Mesendoderm (in vitro differentiated cells): Measurements from ENCODE around the gene CTNNA2.

Experiments
- DNase-seq: peaks from one replicate; pipeline ENCODE4 v3.0.0; 2013
- H2AK5ac ChIP-seq: 2 replicates; pipeline ENCODE4 v1.6.1; 2013; ENCODE audit warnings: low read length, inconsistent platforms
- H2BK120ac ChIP-seq: 2 replicates; pipeline ENCODE4 v1.6.1; 2013; ENCODE audit warnings: low read depth, mild to moderate bottlenecking, low read length, moderate library complexity, mixed read lengths
- H2BK15ac ChIP-seq: replicated peaks from 2 replicates; pipeline ENCODE4 v1.6.1; 2013; ENCODE audit warnings: low read depth, mild to moderate bottlenecking, moderate library complexity
- H2BK5ac ChIP-seq: 2 replicates; pipeline ENCODE4 v1.6.1; 2013; ENCODE audit warnings: low read length, inconsistent platforms
- H3K18ac ChIP-seq: 2 replicates; pipeline ENCODE4 v1.6.1; 2013; ENCODE audit warnings: mild to moderate bottlenecking, low read length, mixed read lengths
- H3K23ac ChIP-seq: one replicate; pipeline ENCODE4 v1.6.1; 2013; ENCODE audit warnings: low read length
- H3K27ac ChIP-seq: 2 replicates; pipeline ENCODE4 v1.5.1; 2013; ENCODE audit warnings: low read depth, mild to moderate bottlenecking, inconsistent platforms, low read length, moderate library complexity
- H3K27me3 ChIP-seq: 2 replicates; pipeline ENCODE4 v1.6.1; 2013; ENCODE audit warnings: low read length, control low read depth, mild to moderate bottlenecking, inconsistent platforms; ENCODE audit not compliant: insufficient read depth, poor library complexity
- H3K36me3 ChIP-seq: 2 replicates; pipeline ENCODE4 v1.6.1; 2013; ENCODE audit warnings: low read length, inconsistent platforms; ENCODE audit not compliant: control insufficient read depth, insufficient read depth
- H3K4ac ChIP-seq: one replicate; pipeline ENCODE4 v1.6.1; 2013; ENCODE audit warnings: low read depth, mild to moderate bottlenecking, low read length, moderate library complexity
- H3K4me1 ChIP-seq: 2 replicates; pipeline ENCODE4 v1.6.1; 2013; ENCODE audit warnings: low read depth, low read length, inconsistent platforms; ENCODE audit not compliant: control insufficient read depth
- H3K4me2 ChIP-seq: 2 replicates; pipeline ENCODE4 v1.6.1; 2013; ENCODE audit warnings: low read length
- H3K4me3 ChIP-seq: 2 replicates; pipeline ENCODE4 v1.5.1; 2013; ENCODE audit warnings: mild to moderate bottlenecking, low read length
- H3K56ac ChIP-seq: one replicate; pipeline ENCODE4 v1.6.1; 2013; ENCODE audit warnings: low read length
- H3K79me1 ChIP-seq: 2 replicates; pipeline ENCODE4 v1.6.1; 2013; ENCODE audit warnings: low read length, inconsistent platforms
- H3K79me2 ChIP-seq: 2 replicates; pipeline ENCODE4 v1.6.1; 2013; ENCODE audit warnings: mild to moderate bottlenecking, low read length; ENCODE audit not compliant: control insufficient read depth, insufficient read depth
- H3K9ac ChIP-seq: 2 replicates; pipeline ENCODE4 v1.6.1; 2013; ENCODE audit warnings: low read length, inconsistent platforms
- H4K5ac ChIP-seq: one replicate; pipeline ENCODE4 v1.6.1; 2013; ENCODE audit warnings: low read length
- H4K8ac ChIP-seq: one replicate; pipeline ENCODE4 v1.6.1; 2013; ENCODE audit warnings: low read depth, mild to moderate bottlenecking, control low read depth, low read length, moderate library complexity
- WGBS: extraction: QIAGEN DNeasy Blood & Tissue Kit; methylation state at CpG from one replicate; pipeline ENCODE4 v1.1.7; 2013; ENCODE audit warnings: low lambda C conversion rate, missing lambda C conversion rate; ENCODE audit not compliant: insufficient coverage; ENCODE audit errors: extremely low coverage; 5-methylcytosine and 5-hydroxymethylcytosine counted together

CTNNA2 gene

DNA sequence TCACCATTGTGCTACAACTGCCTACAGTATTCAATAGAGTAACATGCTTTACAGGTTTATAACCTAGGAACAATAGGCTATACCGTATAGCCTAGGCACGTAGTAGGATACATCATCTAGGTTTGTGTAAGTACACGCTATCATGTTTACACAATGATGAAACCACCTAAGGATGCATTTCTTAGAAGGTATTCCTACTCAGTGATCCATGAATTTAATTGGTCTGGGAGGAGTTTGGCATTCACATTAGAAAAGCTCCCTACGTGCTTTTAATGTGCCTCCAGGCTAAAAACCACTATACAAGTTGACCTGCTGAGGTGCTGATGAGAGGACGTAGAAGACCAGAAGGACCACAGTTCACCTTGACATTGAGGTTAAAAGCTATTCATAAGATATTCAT is 946.2 kb downstream of the CTNNA2 start:
- Histone ChIP-seq H4K8ac (no peak overlapping the region), H3K79me1 (no peaks in the 10 kb centered on the region), H2BK5ac (no peak overlapping the region), H3K4ac (no peak overlapping the region), H3K79me2 (no peaks in the 10 kb centered on the region), H3K4me1 (peaks cover 3% of the 10 kb centered on the region), H4K5ac (no peak overlapping the region), H3K23ac (no peak overlapping the region), H3K36me3 (no peaks in the 10 kb centered on the region), H2BK15ac (no peak overlapping the region), H3K27me3 (no peaks in the 10 kb centered on the region), H3K56ac (no peak overlapping the region), H3K4me3 (no peak overlapping the region), H3K18ac (no peak overlapping the region), H2BK120ac (no peak overlapping the region), H3K27ac (no peak overlapping the region), H3K9ac (no peak overlapping the region), H3K4me2 (no peak overlapping the region), H2AK5ac (no peak overlapping the region)
- no CpG with 5 or more reads among the region's 5 CpGs for WGBS
- DNase-seq = peak; percentile 29

DNA sequence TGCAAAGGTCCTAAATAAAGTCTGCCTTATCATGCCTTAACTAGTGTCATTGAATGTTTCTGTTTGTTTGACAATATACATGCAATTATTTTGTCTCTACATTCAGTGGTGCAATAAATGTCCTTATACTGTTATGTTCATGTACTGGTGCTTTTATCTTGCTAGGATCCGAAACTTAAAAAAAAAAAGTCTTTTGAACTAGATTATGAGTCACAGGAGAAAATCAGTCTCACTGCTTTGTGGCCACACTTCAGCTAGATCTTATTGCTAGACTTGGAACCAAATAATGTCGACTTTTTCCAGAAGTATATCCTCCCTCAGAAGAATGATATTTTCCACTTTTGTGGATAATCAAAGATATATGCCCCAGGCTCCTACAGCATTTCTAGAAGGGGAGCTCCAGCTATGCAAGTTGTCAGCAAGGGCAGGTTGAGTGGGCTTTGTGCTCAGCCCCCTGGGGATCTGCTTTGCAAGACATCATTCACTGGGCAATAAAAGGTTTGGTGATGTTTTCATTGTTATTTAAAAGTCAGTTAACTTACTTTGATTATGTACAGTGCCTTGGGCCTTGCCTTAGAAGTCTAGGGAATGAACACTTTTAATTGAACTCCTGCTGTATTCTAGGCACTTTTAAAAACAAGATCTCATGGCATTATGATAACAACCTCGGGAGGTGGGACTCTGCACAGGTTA is 948.8 kb downstream of the CTNNA2 start:
- no peak overlapping the region for H3K56ac ChIP-seq
- no peak overlapping the region for H2BK120ac ChIP-seq
- H4K5ac ChIP-seq = no peak overlapping the region
- no peak overlapping the region for H3K9ac ChIP-seq
- H3K4ac ChIP-seq = no peak overlapping the region
- peaks cover 3% of the 10 kb centered on the region for H3K4me1 ChIP-seq
- no peaks in the 10 kb centered on the region for H3K27me3 ChIP-seq
- no peak overlapping the region for H2AK5ac ChIP-seq
- H3K23ac ChIP-seq = no peak overlapping the region
- H3K27ac ChIP-seq = no peak overlapping the region
- H3K36me3 ChIP-seq = no peaks in the 10 kb centered on the region
- H3K79me1 ChIP-seq = no peaks in the 10 kb centered on the region
- H2BK5ac ChIP-seq = no peak overlapping the region
- no CpG with 5 or more reads among the region's 3 CpGs for whole genome bisulfite sequencing
- no peak overlapping the region for H3K18ac ChIP-seq
- DNase-seq = no peak
- H3K4me2 ChIP-seq = no peak overlapping the region
- no peak overlapping the region for H3K4me3 ChIP-seq
- H4K8ac ChIP-seq = no peak overlapping the region
- no peaks in the 10 kb centered on the region for H3K79me2 ChIP-seq
- H2BK15ac ChIP-seq = no peak overlapping the region

DNA sequence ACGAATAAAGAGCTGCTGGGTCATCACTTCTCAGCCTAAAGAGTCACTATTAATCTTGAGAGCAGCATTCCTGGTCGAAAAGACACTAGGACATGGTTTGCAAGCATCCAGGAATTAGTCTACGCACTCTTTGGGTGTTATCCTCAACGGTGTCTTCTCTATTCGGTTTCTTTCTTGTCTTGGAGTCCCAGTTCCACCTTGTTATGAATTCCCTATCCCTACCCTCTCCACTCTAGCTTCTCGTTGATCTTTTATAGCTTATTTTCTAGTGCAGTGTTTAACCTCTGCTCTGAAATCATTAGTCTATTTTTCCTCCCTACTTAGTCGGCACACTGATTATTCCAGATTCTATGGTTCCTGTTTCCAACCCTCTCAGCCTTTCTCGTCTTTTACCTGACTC is 949.8 kb downstream of the CTNNA2 start:
- no peak overlapping the region for H3K18ac ChIP-seq
- H4K8ac ChIP-seq = no peak overlapping the region
- WGBS = no CpG with 5 or more reads among the region's 8 CpGs
- no peak overlapping the region for H3K4me3 ChIP-seq
- H3K27ac ChIP-seq = no peak overlapping the region
- no peak for DNase-seq
- H2AK5ac ChIP-seq = no peak overlapping the region
- no peak overlapping the region for H2BK5ac ChIP-seq
- H2BK15ac ChIP-seq = no peak overlapping the region
- no peaks in the 10 kb centered on the region for H3K27me3 ChIP-seq
- H3K9ac ChIP-seq = no peak overlapping the region
- H3K79me1 ChIP-seq = no peaks in the 10 kb centered on the region
- no peak overlapping the region for H2BK120ac ChIP-seq
- no peaks in the 10 kb centered on the region for H3K36me3 ChIP-seq
- H3K23ac ChIP-seq = no peak overlapping the region
- no peak overlapping the region for H3K4me2 ChIP-seq
- H3K4me1 ChIP-seq = peaks cover 3% of the 10 kb centered on the region
- H4K5ac ChIP-seq = no peak overlapping the region
- H3K56ac ChIP-seq = no peak overlapping the region
- no peak overlapping the region for H3K4ac ChIP-seq
- no peaks in the 10 kb centered on the region for H3K79me2 ChIP-seq

DNA sequence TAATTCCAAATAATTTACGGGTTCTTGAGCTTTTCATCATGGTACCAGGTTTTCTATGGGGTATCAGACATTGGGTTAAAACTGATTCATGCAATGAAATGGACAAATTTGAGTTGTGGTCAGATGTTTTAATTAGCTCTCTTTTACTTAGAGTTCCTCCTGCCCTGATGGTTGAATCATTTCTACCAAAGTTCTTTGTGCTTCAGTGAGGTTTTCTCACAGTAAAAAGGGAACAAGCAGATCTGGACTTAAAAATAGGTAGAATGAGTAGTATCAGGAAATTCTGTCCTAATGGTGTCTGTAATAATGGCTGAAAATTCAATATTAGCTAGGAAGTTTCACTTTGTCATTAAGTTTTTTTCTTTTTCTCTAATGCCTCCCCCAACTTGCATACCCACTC is 951.4 kb downstream of the CTNNA2 start:
- no peak overlapping the region for H3K4me3 ChIP-seq
- no peaks in the 10 kb centered on the region for H3K79me2 ChIP-seq
- no peak overlapping the region for H4K5ac ChIP-seq
- no peak overlapping the region for H2AK5ac ChIP-seq
- H3K56ac ChIP-seq = no peak overlapping the region
- no peaks in the 10 kb centered on the region for H3K36me3 ChIP-seq
- no peak overlapping the region for H4K8ac ChIP-seq
- no CpG with 5 or more reads among the region's 1 CpG for WGBS
- H2BK15ac ChIP-seq = no peak overlapping the region
- no peak overlapping the region for H3K9ac ChIP-seq
- H2BK120ac ChIP-seq = no peak overlapping the region
- no peak overlapping the region for H2BK5ac ChIP-seq
- H3K4ac ChIP-seq = no peak overlapping the region
- DNase-seq = no peak
- no peak overlapping the region for H3K4me2 ChIP-seq
- H3K27me3 ChIP-seq = no peaks in the 10 kb centered on the region
- H3K79me1 ChIP-seq = no peaks in the 10 kb centered on the region
- no peak overlapping the region for H3K23ac ChIP-seq
- no peak overlapping the region for H3K27ac ChIP-seq
- H3K18ac ChIP-seq = no peak overlapping the region
- H3K4me1 ChIP-seq = no peaks in the 10 kb centered on the region

DNA sequence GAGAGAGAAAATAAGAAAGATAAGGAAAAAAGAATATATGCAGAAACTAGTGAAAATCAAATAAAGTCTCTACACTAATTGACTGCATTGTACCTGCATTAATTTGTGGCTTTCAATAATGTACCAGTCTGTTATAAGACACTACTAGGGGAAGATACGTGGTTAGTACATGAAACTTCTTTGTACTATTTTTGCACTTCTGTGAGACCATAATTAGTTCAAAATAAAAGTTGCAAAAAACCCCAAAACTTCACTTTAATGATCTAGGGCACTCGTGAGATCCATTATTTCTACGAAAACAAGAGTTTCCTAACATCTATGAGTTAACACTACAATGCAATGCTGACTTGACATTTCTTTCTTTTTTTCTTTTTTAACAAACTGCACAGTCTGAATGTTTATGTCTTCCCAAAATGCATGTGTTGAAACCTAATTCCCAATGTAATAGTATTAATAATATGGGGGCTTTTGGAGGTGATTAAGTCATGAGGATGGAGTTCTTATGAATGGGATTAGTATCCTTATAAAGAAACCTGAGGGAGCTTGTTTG is 954.5 kb downstream of the CTNNA2 start:
- Histone ChIP-seq H4K5ac (no peak overlapping the region), H4K8ac (no peak overlapping the region), H3K18ac (no peak overlapping the region), H2BK120ac (no peak overlapping the region), H3K79me2 (no peaks in the 10 kb centered on the region), H3K23ac (no peak overlapping the region), H3K4me1 (no peaks in the 10 kb centered on the region), H2BK15ac (no peak overlapping the region), H2AK5ac (no peak overlapping the region), H2BK5ac (no peak overlapping the region), H3K27ac (no peak overlapping the region), H3K4me2 (no peak overlapping the region), H3K56ac (no peak overlapping the region), H3K9ac (no peak overlapping the region), H3K4ac (no peak overlapping the region), H3K27me3 (no peaks in the 10 kb centered on the region), H3K4me3 (no peak overlapping the region), H3K79me1 (no peaks in the 10 kb centered on the region), H3K36me3 (no peaks in the 10 kb centered on the region)
- no CpG with 5 or more reads among the region's 3 CpGs for WGBS
- no peak for DNase-seq

DNA sequence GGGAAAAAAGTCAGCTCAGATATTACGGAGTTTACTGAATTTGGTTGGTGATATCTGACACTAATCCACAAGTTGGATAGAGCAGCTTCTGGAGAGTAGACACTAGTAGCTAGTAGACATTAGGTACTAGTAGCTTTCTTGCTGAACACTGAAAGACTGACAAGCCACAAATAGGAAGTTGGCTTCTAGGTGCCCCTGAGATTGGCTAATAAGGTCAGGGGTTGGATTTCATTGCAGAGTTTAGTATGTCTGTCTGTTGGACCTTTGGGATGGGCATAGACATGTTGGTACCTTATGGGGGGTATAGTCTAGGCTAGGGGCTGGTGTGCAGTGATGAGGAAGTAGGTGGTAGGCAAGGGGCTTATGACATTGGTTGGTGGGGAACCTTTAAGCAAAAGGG is 956.6 kb downstream of the CTNNA2 start:
- Histone ChIP-seq H3K36me3 (no peaks in the 10 kb centered on the region), H2BK15ac (no peak overlapping the region), H3K79me1 (no peaks in the 10 kb centered on the region), H3K4me2 (no peak overlapping the region), H3K4ac (no peak overlapping the region), H4K5ac (no peak overlapping the region), H3K4me1 (peaks cover 2% of the 10 kb centered on the region), H2BK5ac (no peak overlapping the region), H3K56ac (no peak overlapping the region), H3K9ac (no peak overlapping the region), H3K27me3 (no peaks in the 10 kb centered on the region), H3K79me2 (no peaks in the 10 kb centered on the region), H3K27ac (no peak overlapping the region), H2BK120ac (no peak overlapping the region), H4K8ac (no peak overlapping the region), H3K4me3 (no peak overlapping the region), H3K18ac (no peak overlapping the region), H3K23ac (no peak overlapping the region), H2AK5ac (no peak overlapping the region)
- no CpG with 5 or more reads among the region's 1 CpG for WGBS
- no peak for DNase-seq
